Occipital lobe (tissue), 2 donors: Measurements from ENCODE around the gene PLPP3. TPM values are rescaled to one million over a fixed set of nuclear protein-coding genes. Genes with fewer than 3 reads are reported as not detected.

ENCODE experiments used
- DNase-seq: peaks from one replicate; lab custom pipeline; 2025; lab: John Stamatoyannopoulos, UW
- total RNA-seq: library from RNA; depleted of rRNA; stranded (reverse); fragments of >200 nt; gene quantifications from one replicate; pipeline ENCODE4 v1.2.3, GENCODE V29; 2014

The PLPP3 gene
- total RNA-seq, 1 donor from 2014 or later = 36.5 TPM

DNA sequence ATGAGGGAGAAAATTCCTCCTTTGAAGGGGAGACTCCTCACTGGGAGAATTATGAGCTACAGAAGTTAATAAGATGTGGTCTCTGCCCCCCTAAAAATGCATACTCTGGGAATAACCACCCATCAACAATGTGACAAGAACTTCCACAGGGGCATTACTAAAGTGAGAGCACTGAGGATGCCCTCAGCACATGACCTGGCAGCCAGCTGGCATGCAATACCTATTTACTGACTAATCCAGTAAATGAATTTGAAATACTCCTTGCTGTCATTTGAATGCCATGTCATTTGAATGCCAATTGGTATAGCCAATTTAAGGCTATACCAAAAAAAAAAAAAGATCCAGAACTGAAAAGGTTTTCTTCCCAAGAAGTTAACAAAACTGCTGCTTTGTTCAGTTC is 30.8 kb downstream of the PLPP3 start:
- DNase-seq = no peak

DNA sequence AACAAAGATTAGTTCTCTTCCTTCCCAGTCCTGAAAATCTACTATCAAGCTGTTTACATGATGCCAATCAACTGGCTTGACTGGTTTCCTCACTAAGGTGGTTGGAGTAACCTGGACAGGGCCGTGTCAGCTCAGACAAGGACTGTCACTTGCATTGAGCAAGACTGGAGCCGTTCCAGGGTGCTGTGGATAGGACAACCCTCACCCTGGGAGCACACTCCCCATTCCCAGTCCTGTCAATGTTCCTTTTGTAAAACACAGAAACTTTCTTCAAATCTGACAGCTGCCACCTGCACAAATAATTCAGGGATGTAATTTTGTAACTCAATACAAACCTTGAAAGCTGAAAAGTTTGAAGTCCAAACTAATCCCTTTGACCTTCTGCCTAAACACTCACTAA is 31.4 kb downstream of the PLPP3 start:
- no peak for DNase-seq

DNA sequence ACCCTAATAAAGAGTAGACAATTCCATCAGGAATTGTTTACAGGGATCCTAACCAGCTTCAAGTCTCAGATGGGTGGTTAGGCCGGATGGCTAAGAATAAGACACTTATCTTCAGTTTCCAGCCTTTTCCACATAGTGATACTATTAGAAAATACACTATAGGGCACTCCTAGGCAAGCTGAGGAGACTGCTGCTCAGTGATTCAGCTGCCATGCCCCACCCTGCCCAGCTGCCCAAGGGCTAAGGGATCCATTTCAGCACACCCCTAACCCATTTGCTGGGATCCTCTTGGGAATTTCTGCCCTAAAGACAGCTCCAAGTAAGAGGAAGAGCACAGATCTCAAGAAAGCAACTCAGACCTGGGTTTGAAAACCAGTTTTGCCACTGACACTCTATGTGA is 31.9 kb downstream of the PLPP3 start:
- no peak for DNase-seq

DNA sequence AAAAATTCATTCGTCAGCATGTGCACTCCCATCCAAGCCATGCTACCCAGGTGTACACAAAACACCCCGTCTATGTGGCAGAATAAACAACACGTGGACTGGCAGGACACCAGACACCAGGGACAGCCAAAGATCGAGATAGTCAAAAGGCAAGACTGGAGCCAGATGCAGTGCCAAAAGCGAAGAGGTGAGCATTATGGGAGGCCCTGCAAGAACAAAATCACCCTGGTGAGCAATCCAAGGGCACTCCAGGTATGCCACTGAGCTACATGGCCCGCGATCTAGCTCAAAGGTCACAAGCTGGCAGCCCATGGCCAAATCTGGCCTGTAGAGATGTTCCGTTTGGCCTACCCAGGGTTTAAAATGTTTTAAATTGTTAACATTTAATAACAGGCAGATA is 33.7 kb downstream of the PLPP3 start:
- DNase-seq = no peak

DNA sequence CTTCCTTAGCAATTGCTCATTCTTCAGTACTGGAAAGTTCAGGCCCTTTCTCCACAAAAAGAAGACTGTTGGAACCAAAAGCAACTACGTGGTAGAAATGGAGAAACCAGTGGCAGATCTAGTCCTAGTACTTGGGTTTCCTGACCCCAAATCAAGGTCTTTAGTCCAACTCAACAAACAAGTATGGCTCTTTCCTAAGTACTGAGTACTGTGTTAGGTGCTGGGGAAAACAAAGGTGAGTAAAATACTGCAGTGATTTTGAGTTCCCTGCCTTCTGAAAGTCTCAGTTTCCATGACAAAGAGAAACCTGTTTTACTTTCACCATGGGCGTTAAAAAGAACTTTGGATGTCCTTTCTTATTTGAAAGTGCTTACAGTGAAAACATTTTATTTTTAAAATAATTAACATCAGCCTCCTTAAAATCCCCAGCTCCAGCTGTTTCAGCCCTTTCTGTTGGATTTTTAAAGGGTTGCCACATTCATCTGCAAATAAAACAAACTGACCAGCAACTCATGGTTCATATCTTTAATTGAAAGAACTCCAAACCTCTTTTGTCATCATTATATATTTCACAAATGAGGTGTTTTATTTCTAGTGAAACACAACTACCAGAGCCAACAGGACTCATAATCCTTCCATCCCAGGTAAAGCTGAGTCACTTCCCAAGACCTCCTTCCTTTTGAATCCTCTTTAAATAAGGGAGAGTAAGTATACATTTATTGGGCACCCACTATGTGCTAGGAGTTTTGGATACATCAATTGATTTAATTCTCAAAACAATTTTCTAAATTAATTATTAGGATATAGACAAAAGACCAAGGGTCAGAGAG is 35.4 kb downstream of the PLPP3 start:
- DNase-seq = no peak

DNA sequence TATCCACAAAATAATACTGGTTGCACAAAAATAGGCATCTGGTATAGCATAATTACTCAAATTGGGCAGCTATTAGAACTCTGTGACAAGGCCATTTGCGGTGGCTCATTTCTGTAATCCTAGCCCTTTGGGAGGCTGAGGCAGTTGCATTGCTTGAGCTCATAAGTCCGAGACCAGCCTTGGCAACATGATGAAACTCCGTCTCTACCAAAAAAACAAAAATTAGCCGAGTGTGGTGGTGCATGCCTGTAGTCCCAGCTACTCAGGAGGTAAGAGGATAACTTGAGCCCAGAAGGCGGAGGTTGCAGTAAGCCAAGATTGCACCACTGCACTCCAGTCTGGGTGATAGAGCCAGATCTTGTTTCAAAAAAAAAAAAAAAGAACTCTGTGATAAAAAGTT is 36.7 kb downstream of the PLPP3 start:
- DNase-seq = no peak

DNA sequence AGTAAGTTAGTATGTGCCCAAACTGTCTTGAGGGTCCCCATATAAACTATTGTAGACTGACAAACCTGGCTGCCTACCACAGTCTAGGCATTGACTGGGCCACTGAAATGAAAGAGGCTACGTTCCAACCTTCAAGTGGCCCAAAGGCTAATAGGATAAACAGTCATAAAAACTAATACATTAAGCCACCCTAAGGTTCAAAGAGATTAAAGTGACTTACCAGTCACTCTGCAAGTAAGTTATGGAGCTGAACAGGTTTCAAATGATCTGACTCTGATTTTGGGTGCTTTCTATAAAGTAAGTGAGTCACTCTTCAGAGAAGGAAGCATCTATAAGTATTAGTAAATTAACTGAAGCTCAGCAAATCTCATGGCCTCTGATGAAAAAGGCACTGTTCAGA is 38.0 kb downstream of the PLPP3 start:
- DNase-seq = no peak

DNA sequence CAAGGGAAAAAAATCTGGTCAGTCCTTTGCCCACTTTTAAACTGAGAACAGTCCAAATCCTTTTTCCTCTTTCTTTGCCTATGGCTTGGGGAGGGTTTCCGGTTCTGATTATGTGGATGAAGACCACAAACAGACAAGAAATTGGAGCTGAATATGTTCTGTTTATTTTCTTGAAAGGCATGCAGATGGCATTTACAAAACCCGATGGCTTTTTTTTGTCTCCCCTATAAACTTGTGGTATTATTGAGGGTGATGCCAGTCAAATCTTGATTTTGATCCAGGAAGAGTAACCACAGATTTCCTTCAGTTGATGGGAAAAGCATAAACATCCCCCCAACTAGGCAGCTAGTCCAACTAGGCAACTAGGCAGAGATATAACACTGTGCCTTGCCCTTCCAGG is 38.9 kb downstream of the PLPP3 start:
- no peak for DNase-seq

DNA sequence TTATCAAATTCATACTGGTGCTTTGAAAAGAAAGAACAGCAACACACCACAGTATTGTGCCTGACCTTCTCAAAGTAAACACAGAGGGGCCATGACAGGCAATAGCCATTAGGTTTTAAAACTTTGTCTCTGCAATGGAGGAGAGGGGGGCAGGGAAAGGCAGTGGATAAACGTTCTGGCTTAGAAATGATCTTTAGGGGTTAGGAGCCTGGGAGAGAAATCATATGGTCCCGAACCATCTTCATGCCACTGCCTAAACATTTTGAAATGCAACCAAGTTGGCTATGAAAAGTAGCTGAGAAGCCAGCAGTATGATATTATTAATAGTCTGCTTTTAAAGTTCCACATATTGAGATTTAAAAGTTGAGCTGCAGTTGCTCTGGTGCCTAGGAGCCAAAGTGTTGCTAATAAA is 39.8 kb downstream of the PLPP3 start:
- DNase-seq = no peak

DNA sequence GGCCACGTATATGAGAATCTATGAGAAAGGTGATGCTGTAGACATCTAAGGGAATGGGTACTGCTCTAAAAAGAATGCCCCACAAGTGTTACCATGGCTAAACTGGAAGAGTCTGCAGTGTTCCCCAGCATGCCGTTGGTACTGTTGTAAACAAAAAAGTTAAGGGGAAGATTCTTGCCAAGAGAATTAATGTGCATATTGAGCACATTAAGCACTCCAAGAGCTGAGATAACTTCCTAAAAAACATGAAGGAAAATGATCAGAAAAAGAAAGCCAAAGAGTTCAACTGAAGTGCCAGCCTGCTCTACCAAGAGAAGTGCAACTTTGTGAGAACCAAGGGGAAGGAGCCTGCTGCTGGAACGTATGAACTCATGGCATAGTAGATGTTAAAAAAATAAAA is 40.8 kb downstream of the PLPP3 start:
- DNase-seq = no peak

DNA sequence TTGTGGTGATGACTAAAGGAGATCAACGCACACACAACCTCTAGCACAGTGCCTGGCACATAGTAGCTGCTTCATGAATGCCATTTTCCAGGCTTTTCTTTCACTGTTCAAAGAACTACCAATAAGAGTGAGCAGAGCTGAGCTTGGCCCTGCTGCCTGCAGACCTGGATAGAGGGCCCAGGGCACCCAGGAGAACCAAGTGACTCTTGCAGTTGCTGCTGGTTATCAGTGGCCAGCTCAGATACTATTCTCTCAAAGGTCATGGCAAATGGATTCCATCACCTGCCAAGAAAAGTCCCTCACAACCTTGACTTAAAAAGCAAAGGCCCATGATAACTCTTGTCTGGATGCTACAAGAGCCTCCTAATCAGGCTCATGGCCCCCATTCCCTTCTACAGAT is 41.7 kb downstream of the PLPP3 start:
- no peak for DNase-seq

DNA sequence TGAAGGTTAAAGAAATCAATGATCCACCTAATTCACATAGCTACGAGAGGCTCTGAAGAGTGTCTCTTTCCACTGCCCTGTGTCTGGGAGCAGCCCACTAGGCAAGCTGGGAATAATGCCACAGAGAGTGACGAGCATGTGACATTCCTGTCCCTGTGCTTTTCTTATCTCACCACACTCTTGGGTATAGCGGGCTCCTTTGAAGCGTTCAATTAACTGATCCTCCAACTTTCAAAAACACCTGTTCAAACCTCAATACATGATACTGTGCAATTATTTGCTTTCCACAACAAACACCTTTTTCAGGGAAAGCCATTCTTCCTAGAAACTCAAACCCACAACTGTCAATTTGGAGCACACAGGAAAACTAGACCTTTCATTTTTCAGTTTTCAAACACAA is 43.4 kb downstream of the PLPP3 start:
- no peak for DNase-seq

DNA sequence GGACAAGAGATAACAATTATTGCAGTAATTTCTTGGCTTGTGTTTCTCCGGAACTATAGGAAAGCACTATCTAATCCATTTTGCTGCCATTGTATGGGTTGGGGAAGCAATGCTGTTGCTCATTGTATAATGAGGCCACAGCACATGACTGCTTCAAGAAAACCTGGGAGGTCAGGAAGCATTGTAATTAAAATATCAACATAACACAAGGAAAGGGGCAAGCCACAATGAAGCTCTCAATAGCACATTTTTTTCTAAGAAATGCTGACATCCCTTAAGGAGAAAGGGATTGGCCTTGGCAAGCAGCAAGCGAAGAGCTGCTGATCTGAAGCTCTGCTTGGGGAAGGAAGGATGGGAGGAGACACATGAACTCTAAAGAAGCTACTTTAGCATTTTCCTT is 44.0 kb downstream of the PLPP3 start:
- DNase-seq = no peak

DNA sequence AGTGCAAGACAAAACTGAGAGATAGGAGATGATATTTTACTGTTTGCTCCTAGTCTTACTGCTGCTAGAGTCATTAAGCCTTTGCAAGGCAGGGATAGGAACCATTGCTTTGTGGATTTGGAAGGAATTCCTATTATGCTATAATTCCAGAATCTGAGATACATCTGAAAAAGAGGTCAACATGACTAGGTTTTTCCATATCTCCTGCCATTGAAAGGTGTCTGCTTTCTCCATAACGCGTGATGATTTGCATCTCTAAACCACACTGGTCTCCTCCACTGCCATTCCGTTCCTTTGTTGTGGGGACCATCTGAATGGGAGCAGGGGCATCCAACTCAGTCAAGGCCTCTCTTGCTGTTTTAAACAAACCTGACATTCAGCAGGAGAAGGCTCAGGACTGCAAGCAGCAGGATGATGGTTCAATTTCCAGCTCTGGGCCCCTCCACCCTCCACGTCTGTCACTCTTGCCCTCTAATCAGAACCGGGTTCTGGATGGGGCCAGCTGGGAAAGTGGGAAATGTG is 45.2 kb downstream of the PLPP3 start:
- no peak for DNase-seq

DNA sequence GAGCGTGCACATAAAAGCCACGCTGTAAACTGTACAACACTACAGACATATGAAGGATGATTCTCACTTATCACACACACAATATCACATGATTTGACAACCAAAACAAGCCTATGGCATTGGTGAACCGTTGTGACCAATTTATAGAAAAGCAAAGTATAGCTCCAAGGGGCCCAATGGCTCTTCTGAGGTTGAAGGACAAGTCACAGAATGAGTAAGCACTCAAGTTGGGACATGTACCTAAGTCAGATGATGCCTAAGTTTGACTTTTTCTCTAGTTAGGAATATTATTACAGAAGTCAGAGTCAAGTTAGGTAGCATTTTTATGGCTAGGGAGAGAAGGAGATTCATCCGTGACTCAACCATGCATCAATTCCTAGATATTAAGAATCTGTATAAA is 45.7 kb downstream of the PLPP3 start:
- DNase-seq = no peak

DNA sequence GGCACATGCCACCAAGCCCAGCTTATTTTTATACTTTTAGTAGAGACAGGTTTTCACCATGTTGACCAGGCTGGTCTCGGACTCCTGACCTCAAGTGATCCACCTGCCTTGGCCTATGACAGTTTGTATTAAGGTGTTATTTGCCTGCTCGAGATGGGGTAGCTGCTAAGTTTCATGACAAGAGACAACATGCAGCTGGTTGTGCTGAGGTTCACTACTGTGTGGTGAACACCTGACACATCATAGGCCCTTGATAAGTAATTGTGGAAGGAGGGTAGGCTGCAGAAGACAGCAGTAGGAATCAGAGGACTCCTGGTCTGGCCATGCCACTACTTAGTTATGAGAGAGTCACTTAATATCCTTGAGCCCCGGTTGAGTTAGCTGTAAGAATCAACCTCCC is 46.2 kb downstream of the PLPP3 start:
- no peak for DNase-seq

DNA sequence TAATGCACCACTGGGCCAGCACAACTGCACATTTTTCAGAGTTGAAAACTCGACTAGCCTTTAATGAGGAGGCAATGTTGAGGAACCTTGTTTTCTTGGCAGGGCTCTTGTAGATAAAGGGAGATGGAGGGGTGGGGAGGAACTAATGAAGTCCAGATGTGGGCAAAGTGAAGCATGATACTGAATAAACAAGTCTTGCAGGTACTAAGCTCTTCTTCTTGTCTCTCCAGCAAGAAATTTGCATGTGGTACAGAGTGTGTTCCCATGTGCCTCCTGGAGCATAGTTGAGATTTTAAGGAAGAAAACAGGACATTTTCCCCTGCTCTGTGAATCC is 47.0 kb downstream of the PLPP3 start:
- no peak for DNase-seq

DNA sequence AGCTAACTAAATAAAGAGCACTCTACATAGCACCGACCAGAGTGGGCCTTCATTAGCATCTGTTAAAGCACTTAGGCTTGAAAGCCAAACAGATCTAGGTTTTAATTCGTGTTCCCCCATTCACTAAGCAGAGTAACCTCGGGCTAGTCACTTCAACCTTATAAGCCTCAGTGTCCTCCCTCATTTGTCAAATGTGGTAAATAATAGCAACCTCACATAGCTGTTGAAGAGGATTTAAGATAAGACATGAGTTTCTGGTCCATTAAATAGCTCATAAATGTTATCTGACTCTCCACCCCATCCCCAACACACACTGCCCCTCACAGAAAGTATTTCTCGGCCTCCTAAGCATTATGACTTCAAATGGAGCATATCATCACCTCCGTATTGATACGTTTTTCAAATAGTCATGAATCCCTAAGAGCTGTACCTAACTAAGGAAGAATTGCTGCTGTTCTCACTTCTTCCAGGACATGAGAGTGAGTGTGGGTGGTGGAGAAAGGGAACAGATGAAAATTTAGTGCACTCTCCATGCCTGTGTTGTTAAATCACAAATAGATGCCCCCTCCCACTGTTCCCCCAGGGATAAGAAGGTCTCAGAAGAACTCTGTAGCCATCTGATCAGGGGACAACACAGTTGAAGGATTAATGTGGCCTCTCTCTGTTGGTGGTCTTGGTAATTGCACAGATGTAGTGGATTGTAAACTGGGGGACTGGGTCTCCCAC is 47.6 kb downstream of the PLPP3 start:
- DNase-seq = no peak

DNA sequence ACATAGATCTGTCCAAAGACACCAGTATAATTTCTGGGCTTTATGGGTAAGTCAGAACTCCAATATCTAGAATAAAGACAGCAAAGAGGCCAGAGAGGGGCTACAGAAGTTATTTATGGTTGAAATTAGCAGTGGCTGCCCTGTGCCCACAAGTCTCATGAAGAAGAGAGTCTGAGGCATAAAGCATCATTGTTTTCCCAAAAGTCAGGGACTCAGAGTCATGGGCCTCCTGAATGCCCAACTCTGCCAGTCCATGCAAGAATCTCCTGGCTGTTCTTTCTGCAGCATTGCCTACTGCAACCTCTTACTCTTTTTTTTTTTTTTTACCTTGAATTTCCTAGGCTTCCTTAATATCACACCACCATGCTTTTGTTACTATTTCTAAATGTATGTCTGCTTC is 49.6 kb downstream of the PLPP3 start:
- no peak for DNase-seq

DNA sequence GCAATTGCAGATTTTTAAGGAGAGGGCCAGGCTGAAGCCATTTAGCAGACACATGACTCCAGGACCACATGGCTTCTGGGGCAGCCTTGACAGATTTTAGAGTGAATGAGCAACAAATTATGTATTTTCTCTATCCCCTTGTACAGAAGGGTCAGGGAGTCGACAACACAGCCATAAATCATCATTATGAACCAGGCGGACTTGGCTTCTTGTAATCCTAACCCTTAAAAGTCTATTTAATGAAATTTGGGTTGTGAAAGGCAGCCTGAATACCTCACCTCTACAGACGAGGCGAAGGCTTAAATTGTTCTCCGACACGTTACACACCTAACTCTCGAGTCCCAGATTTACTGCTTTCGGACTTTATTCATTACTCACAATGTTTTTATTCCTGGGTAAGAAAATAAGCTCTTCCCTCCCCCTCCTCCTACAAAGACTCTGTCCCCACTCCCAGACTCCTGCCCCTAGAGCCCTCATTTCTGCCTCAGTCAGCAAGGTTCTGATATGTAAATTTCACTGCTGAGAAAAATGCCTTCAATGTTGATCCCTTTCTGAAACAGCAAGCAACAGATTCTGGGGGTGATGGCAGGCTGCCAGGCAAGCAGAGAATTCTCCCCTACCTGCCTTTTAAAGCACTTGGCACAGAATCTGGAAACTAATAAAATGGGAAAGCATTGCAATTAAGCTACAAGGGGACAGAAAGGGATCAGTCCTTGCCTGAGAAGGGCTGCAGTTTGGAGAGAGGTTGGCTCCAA is 51.6 kb downstream of the PLPP3 start:
- DNase-seq = no peak

DNA sequence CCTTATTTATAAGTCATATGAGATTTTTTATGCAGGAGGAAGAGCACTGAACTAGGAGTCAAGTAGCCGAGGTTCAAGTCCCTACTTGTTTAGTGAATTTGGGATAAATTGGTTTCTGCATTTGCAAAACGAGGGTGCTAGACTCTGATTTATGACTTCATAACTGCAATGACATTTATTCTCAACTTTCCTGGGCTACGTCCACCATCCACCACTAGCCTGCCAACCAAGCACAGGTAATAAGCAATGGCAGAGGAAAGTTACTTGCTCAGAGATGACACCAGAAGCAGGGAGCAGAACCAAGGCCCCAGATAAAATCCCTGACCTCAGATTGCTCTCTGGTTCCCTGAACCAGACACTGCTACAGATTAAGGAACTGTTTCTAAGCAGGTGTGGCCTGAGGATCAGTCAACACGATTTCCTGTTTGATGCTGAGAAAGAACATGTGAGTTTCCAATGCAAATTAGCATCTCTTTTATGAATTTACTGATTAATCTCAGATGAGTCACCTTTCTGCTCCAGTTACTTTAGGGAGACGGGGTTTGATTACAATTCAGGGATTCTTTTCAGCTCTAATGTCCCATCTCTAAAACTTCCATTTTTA is 52.7 kb downstream of the PLPP3 start:
- no peak for DNase-seq

DNA sequence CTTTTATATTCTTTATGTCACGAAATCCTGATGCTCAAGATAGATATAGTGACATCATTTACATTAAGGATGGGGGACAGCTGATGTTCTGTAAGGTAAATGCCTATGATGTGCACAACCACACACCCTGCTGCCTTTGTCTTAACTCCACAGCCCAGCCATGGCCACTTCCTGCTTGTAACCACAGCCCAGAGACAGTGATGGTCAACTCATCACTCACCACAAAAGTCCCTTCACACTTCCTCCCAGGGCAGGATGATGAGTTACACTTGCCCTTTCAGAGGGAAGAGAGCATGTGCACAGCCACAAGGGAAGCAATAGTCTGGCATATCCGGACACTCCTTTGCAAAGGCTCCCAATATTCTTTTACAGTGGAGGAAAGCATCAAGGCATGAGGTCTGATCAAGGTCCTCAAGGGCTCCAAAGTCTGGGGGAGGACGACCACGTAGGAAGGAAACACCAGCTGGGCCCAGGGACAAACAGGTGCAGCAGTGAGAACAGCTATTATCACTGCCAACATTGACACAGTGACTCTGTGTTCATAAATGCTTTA is 53.8 kb downstream of the PLPP3 start:
- DNase-seq = no peak
